PC-3 (cell line): ENCODE results near the gene GRHL3.

Experiments
- EZH2 ChIP-seq: fragments of 300-600 bp; sonication (generic); IDR thresholded peaks from one replicate; pipeline ENCODE4 v1.6.1; 2017; ENCODE audit warnings: antibody characterized with exemption, mild to moderate bottlenecking, low read length; ENCODE audit not compliant: unreplicated experiment
- EZH2phosphoT487 ChIP-seq: fragments of 300-600 bp; sonication (generic); IDR thresholded peaks from 2 replicates; pipeline ENCODE4 v1.6.1; 2018; ENCODE audit warnings: mild to moderate bottlenecking, antibody characterized with exemption, low read length, borderline replicate concordance
- TF ChIP-seq, protein P1 (sequence below): fragments of 300-600 bp; sonication (generic); conservative IDR thresholded peaks from 2 replicates; pipeline ENCODE4 v1.5.1; 2017; ENCODE audit warnings: antibody characterized with exemption, low read depth, mild to moderate bottlenecking, low read length

GRCh38 chr1:24275104-24275410 lies 44.1 kb upstream of the GRHL3 start:
- TF ChIP-seq, protein P1, sequence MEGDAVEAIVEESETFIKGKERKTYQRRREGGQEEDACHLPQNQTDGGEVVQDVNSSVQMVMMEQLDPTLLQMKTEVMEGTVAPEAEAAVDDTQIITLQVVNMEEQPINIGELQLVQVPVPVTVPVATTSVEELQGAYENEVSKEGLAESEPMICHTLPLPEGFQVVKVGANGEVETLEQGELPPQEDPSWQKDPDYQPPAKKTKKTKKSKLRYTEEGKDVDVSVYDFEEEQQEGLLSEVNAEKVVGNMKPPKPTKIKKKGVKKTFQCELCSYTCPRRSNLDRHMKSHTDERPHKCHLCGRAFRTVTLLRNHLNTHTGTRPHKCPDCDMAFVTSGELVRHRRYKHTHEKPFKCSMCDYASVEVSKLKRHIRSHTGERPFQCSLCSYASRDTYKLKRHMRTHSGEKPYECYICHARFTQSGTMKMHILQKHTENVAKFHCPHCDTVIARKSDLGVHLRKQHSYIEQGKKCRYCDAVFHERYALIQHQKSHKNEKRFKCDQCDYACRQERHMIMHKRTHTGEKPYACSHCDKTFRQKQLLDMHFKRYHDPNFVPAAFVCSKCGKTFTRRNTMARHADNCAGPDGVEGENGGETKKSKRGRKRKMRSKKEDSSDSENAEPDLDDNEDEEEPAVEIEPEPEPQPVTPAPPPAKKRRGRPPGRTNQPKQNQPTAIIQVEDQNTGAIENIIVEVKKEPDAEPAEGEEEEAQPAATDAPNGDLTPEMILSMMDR = no peak
- TF ChIP-seq EZH2 (no peak), EZH2phosphoT487 (no peak)
